KMS-11 (cell line): ENCODE data around the gene PRUNE2.

Experiments used
- H2AFZ ChIP-seq: fragments of 200-600 bp; sonication (generic); 2 replicates; pipeline ENCODE4 v1.6.1; 2016; ENCODE audit warnings: antibody characterized with exemption, mixed run types, low read depth
- H3K27ac ChIP-seq: fragments of 200-600 bp; sonication (generic); 2 replicates; pipeline ENCODE4 v1.6.1; 2016; ENCODE audit warnings: mild to moderate bottlenecking, mixed run types
- H3K27me3 ChIP-seq: fragments of 200-600 bp; sonication (generic); 2 replicates; pipeline ENCODE4 v1.6.1; 2017; ENCODE audit warnings: mild to moderate bottlenecking, low read depth, mixed run types, moderate library complexity; ENCODE audit not compliant: insufficient read depth
- H3K36me3 ChIP-seq: fragments of 200-600 bp; sonication (generic); 2 replicates; pipeline ENCODE4 v1.6.1; 2017; ENCODE audit warnings: mild to moderate bottlenecking, mixed run types; ENCODE audit not compliant: insufficient read depth
- H3K4me1 ChIP-seq: fragments of 200-600 bp; sonication (generic); 2 replicates; pipeline ENCODE4 v1.6.1; 2016; ENCODE audit warnings: mild to moderate bottlenecking, low read depth, mixed run types; ENCODE audit not compliant: poor library complexity, severe bottlenecking
- H3K4me2 ChIP-seq: fragments of 200-600 bp; sonication (generic); 2 replicates; pipeline ENCODE4 v1.7.0; 2016; ENCODE audit warnings: mild to moderate bottlenecking, mixed run types
- H3K4me3 ChIP-seq: fragments of 200-600 bp; sonication (generic); IDR thresholded peaks from 2 replicates; pipeline ENCODE4 v1.6.1; 2017; ENCODE audit warnings: low read depth, low read length, mixed read lengths; ENCODE audit not compliant: insufficient read depth
- H3K79me2 ChIP-seq: fragments of 200-600 bp; sonication (generic); 2 replicates; pipeline ENCODE4 v1.6.1; 2016; ENCODE audit warnings: low read depth, mixed run types; ENCODE audit not compliant: insufficient read depth
- H3K9ac ChIP-seq: fragments of 200-600 bp; sonication (generic); 2 replicates; pipeline ENCODE4 v1.6.1; 2016; ENCODE audit warnings: mild to moderate bottlenecking, mixed run types
- H4K20me1 ChIP-seq: fragments of 200-600 bp; sonication (generic); 2 replicates; pipeline ENCODE4 v1.6.1; 2016; ENCODE audit warnings: mild to moderate bottlenecking, mixed run types; ENCODE audit not compliant: insufficient read depth
- CTCF ChIP-seq: fragments of 200-600 bp; sonication (generic); conservative IDR thresholded peaks from 2 replicates; pipeline ENCODE4 v1.6.1; 2017; ENCODE audit warnings: low read depth, mild to moderate bottlenecking, antibody characterized with exemption, low read length, moderate library complexity, mixed read lengths

The PRUNE2 gene

GRCh38 chr9:76613974-76614373 is 291.9 kb downstream of the PRUNE2 start:
- Histone ChIP-seq H3K27me3 (no peaks in the 10 kb centered on the region), H2AFZ (no peak overlapping the region), H3K79me2 (no peaks in the 10 kb centered on the region), H3K9ac (no peak overlapping the region), H3K4me3 (no peak overlapping the region), H3K36me3 (no peaks in the 10 kb centered on the region), H3K4me1 (peaks cover 9% of the 10 kb centered on the region), H4K20me1 (no peaks in the 10 kb centered on the region), H3K27ac (no peak overlapping the region), H3K4me2 (no peak overlapping the region)
- no peak for TF ChIP-seq CTCF

GRCh38 chr9:76613150-76613781 is 292.6 kb downstream of the PRUNE2 start:
- H3K36me3 ChIP-seq, result no peaks in the 10 kb centered on the region
- H3K4me1 ChIP-seq, result peaks cover 2% of the 10 kb centered on the region
- H3K4me2 ChIP-seq, result no peak overlapping the region
- H3K27ac ChIP-seq, result no peak overlapping the region
- no peak overlapping the region for H2AFZ ChIP-seq
- no peak overlapping the region for H3K4me3 ChIP-seq
- no peaks in the 10 kb centered on the region for H3K27me3 ChIP-seq
- H3K9ac ChIP-seq, result no peak overlapping the region
- no peak for TF ChIP-seq CTCF
- no peaks in the 10 kb centered on the region for H4K20me1 ChIP-seq
- H3K79me2 ChIP-seq, result no peaks in the 10 kb centered on the region

GRCh38 chr9:76610011-76610352 is 295.9 kb downstream of the PRUNE2 start:
- Histone ChIP-seq H3K4me3 (no peak overlapping the region), H4K20me1 (no peaks in the 10 kb centered on the region), H3K4me1 (no peaks in the 10 kb centered on the region), H3K27ac (no peak overlapping the region), H3K36me3 (no peaks in the 10 kb centered on the region), H3K4me2 (no peak overlapping the region), H3K79me2 (no peaks in the 10 kb centered on the region), H2AFZ (no peak overlapping the region), H3K27me3 (no peaks in the 10 kb centered on the region), H3K9ac (no peak overlapping the region)
- TF ChIP-seq CTCF, result no peak

DNA sequence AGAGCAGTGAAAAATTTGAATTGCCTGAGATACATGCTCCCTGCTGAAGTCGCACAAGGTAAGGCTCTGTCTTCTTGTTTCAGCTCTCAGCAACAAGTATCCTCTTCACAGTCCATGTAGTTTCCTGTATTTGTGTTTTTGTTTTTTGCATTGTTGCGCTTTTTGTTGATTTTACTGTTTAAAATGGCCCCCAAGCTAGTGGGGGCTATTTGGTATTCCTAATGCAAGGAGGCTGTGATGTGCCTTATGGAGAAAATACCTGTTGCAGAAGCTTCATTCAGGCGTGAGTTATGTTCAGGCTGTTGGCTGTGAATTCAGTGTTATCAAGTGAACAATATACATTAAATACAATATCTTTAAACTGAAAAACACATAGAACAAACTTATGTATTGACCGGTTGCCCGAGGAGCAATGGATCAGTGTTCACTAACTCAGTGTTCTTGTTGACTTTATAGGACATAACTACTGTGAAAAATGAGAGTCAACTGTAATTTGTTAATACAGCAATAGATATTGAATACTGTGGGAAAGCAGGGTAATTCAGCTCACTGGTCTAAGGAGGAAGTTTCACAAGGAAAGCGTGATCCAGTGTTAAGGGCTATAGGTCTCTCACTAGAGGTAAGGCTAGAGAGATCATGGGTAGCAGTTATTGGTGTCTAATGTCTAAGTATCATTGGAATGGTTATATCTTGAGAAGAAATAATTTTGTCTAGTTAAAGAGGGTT is 296.5 kb downstream of the PRUNE2 start:
- H3K79me2 ChIP-seq, result no peaks in the 10 kb centered on the region
- no peak overlapping the region for H3K27ac ChIP-seq
- H3K27me3 ChIP-seq, result no peaks in the 10 kb centered on the region
- no peak overlapping the region for H2AFZ ChIP-seq
- no peak overlapping the region for H3K4me2 ChIP-seq
- H3K9ac ChIP-seq, result no peak overlapping the region
- H3K36me3 ChIP-seq, result no peaks in the 10 kb centered on the region
- no peak overlapping the region for H3K4me3 ChIP-seq
- H4K20me1 ChIP-seq, result no peaks in the 10 kb centered on the region
- no peaks in the 10 kb centered on the region for H3K4me1 ChIP-seq
- no peak for TF ChIP-seq CTCF
